Measurements from ENCODE around the gene SMIM24.

Gene SMIM24

GRCh38 chr19:3479177-3479833 is 1.0 kb downstream of the SMIM24 start:
- Histone ChIP-seq H3K4me3 (ENCODE audit: low read length) (no peak overlapping the region), H2AFZ (ENCODE audit: low read length) (no peak overlapping the region), H3K9me2 (replicated peaks; ENCODE audit: insufficient read depth, low read length) (no peaks in the 10 kb centered on the region), H3K9ac (ENCODE audit: low read length) (no peak overlapping the region), H3F3A (ENCODE audit: insufficient read depth, low read length) (no peaks in the 10 kb centered on the region), H3K27me3 (replicated peaks; ENCODE audit: insufficient read depth, low read length) (peaks cover 88% of the 10 kb centered on the region), H3K4me2 (ENCODE audit: low read depth, low read length) (no peak overlapping the region), H3K9me3 (replicated peaks; ENCODE audit: insufficient read depth, low read length) (no peaks in the 10 kb centered on the region), H3K27ac (ENCODE audit: low read length) (no peak overlapping the region), H3K79me2 (ENCODE audit: low read length) (no peaks in the 10 kb centered on the region), H3K4me1 (ENCODE audit: low read length) (no peaks in the 10 kb centered on the region), H3K36me3 (replicated peaks; ENCODE audit: insufficient read depth, low read length) (no peaks in the 10 kb centered on the region), H4K20me1 (ENCODE audit: insufficient read depth, low read length) (no peaks in the 10 kb centered on the region)
- no peak for TF ChIP-seq EZH2 (optimal IDR thresholded peaks at IDR 0.05; ENCODE audit: low read depth, low read length)
- TF ChIP-seq CTCF (IDR thresholded peaks at IDR 0.05; ENCODE audit: low read length), result no peak
- no peak for TF ChIP-seq EZH2phosphoT487 (IDR thresholded peaks at IDR 0.05; ENCODE audit: low read length)
- DNase-seq, result peak; percentile 26

- no peak overlapping the region for H3K4me2 ChIP-seq (ENCODE audit: low read depth, low read length)
- no peaks in the 10 kb centered on the region for H3K4me1 ChIP-seq (ENCODE audit: low read length)
- no peaks in the 10 kb centered on the region for H3F3A ChIP-seq (ENCODE audit: insufficient read depth, low read length)
- H3K9ac ChIP-seq (ENCODE audit: low read length), result no peak overlapping the region
- no peaks in the 10 kb centered on the region for H4K20me1 ChIP-seq (ENCODE audit: insufficient read depth, low read length)
- no peaks in the 10 kb centered on the region for H3K9me2 ChIP-seq (replicated peaks; ENCODE audit: insufficient read depth, low read length)
- no peak overlapping the region for H3K27ac ChIP-seq (ENCODE audit: low read length)
- no peak overlapping the region for H2AFZ ChIP-seq (ENCODE audit: low read length)
- H3K4me3 ChIP-seq (ENCODE audit: low read length), result no peak overlapping the region
- TF ChIP-seq EZH2phosphoT487 (IDR thresholded peaks at IDR 0.05; ENCODE audit: low read length), result no peak
- no peak for TF ChIP-seq CTCF (IDR thresholded peaks at IDR 0.05; ENCODE audit: low read length)
- TF ChIP-seq EZH2 (optimal IDR thresholded peaks at IDR 0.05; ENCODE audit: low read depth, low read length), result no peak
- no peaks in the 10 kb centered on the region for H3K9me3 ChIP-seq (replicated peaks; ENCODE audit: insufficient read depth, low read length)
- no peak for DNase-seq
- H3K36me3 ChIP-seq (replicated peaks; ENCODE audit: insufficient read depth, low read length), result no peaks in the 10 kb centered on the region
- H3K27me3 ChIP-seq (replicated peaks; ENCODE audit: insufficient read depth, low read length), result peaks cover 88% of the 10 kb centered on the region
- no peaks in the 10 kb centered on the region for H3K79me2 ChIP-seq (ENCODE audit: low read length)
Observed at GRCh38 chr19:3478409-3479176, 1.7 kb downstream of the SMIM24 start.

- H3K4me1 ChIP-seq (ENCODE audit: low read length), result no peaks in the 10 kb centered on the region
- H3F3A ChIP-seq (ENCODE audit: insufficient read depth, low read length), result no peaks in the 10 kb centered on the region
- no peak overlapping the region for H2AFZ ChIP-seq (ENCODE audit: low read length)
- no peak for TF ChIP-seq EZH2phosphoT487 (IDR thresholded peaks at IDR 0.05; ENCODE audit: low read length)
- TF ChIP-seq EZH2 (optimal IDR thresholded peaks at IDR 0.05; ENCODE audit: low read depth, low read length), result no peak
- TF ChIP-seq CTCF (IDR thresholded peaks at IDR 0.05; ENCODE audit: low read length), result no peak
- H3K9ac ChIP-seq (ENCODE audit: low read length), result no peak overlapping the region
- H3K27me3 ChIP-seq (replicated peaks; ENCODE audit: insufficient read depth, low read length), result peaks cover 82% of the 10 kb centered on the region
- no peaks in the 10 kb centered on the region for H3K79me2 ChIP-seq (ENCODE audit: low read length)
- no peaks in the 10 kb centered on the region for H3K9me3 ChIP-seq (replicated peaks; ENCODE audit: insufficient read depth, low read length)
- H3K36me3 ChIP-seq (replicated peaks; ENCODE audit: insufficient read depth, low read length), result no peaks in the 10 kb centered on the region
- no peaks in the 10 kb centered on the region for H3K9me2 ChIP-seq (replicated peaks; ENCODE audit: insufficient read depth, low read length)
- no peaks in the 10 kb centered on the region for H4K20me1 ChIP-seq (ENCODE audit: insufficient read depth, low read length)
- no peak overlapping the region for H3K4me3 ChIP-seq (ENCODE audit: low read length)
- H3K4me2 ChIP-seq (ENCODE audit: low read depth, low read length), result no peak overlapping the region
- H3K27ac ChIP-seq (ENCODE audit: low read length), result no peak overlapping the region
- DNase-seq, result no peak
Observed at GRCh38 chr19:3477951-3478350, 2.4 kb downstream of the SMIM24 start.
